SK-N-SH treated with all-trans-retinoic acid at 6 μM for 48 hours (cell line): ENCODE results near the gene ICA1.

Experiments
- ATAC-seq: fragments of 200-7000 bp; cut with Tn5 transposase; 3 replicates; pipeline ENCODE4 v1.9.1; 2020; ENCODE audit warnings: mild to moderate bottlenecking, moderate library complexity
- ARNTL ChIP-seq: fragments of 450-650 bp; formaldehyde crosslinking; IDR thresholded peaks from 2 replicates; pipeline ENCODE4 v1.5.0; 2020; ENCODE audit warnings: low read depth, mild to moderate bottlenecking, moderate library complexity, borderline replicate concordance
- BACH2 ChIP-seq: fragments of 250-450 bp; sonication (Bioruptor Pico); IDR thresholded peaks from 2 replicates; pipeline ENCODE4 v1.9.0; 2021; ENCODE audit warnings: mild to moderate bottlenecking, borderline replicate concordance
- CREB5 ChIP-seq: fragments of 250-450 bp; sonication (Bioruptor Pico); IDR thresholded peaks from 2 replicates; pipeline ENCODE4 v1.5.1; 2020; ENCODE audit warnings: low read depth, mild to moderate bottlenecking, moderate library complexity
- CSDC2 ChIP-seq: fragments of 250-450 bp; sonication (Bioruptor Pico); IDR thresholded peaks from 2 replicates; pipeline ENCODE4 v1.5.0; 2020; ENCODE audit warnings: mild to moderate bottlenecking, moderate library complexity
- CSRNP3 ChIP-seq: fragments of 250-450 bp; sonication (Bioruptor Pico); IDR thresholded peaks from 2 replicates; pipeline ENCODE4 v1.5.1; 2021; ENCODE audit warnings: mild to moderate bottlenecking, moderate library complexity
- ESRRG ChIP-seq: fragments of 250-450 bp; sonication (Bioruptor Pico); IDR thresholded peaks from 2 replicates; pipeline ENCODE4 v1.6.1; 2021; ENCODE audit warnings: mild to moderate bottlenecking
- ISL1 ChIP-seq: fragments of 250-450 bp; sonication (Bioruptor Pico); IDR thresholded peaks from 2 replicates; pipeline ENCODE4 v2.1.2; 2022; ENCODE audit warnings: mild to moderate bottlenecking, moderate library complexity
- OSR1 ChIP-seq: fragments of 250-450 bp; sonication (Bioruptor Pico); IDR thresholded peaks from 2 replicates; pipeline ENCODE4 v1.8.0; 2022; ENCODE audit warnings: moderate library complexity, mild to moderate bottlenecking, inconsistent platforms
- PATZ1 ChIP-seq: fragments of 250-450 bp; sonication (Bioruptor Pico); IDR thresholded peaks from 2 replicates; pipeline ENCODE4 v1.8.0; 2020; ENCODE audit warnings: mild to moderate bottlenecking, moderate library complexity, borderline replicate concordance
- POU6F1 ChIP-seq: fragments of 250-450 bp; sonication (Bioruptor Pico); IDR thresholded peaks from 2 replicates; pipeline ENCODE4 v1.8.0; 2021; ENCODE audit warnings: low read depth, mild to moderate bottlenecking, moderate library complexity, borderline replicate concordance
- PPARA ChIP-seq: fragments of 250-450 bp; sonication (Bioruptor Pico); IDR thresholded peaks from 2 replicates; pipeline ENCODE4 v1.5.0; 2020; ENCODE audit warnings: mild to moderate bottlenecking, borderline replicate concordance
- RARB ChIP-seq: fragments of 250-450 bp; sonication (Bioruptor Pico); IDR thresholded peaks from 2 replicates; pipeline ENCODE4 v1.8.0; 2021; ENCODE audit warnings: mild to moderate bottlenecking, moderate library complexity
- SNAI2 ChIP-seq: fragments of 250-450 bp; sonication (Bioruptor Pico); IDR thresholded peaks from 2 replicates; pipeline ENCODE4 v1.5.0; 2020; ENCODE audit warnings: mild to moderate bottlenecking, moderate library complexity
- TCF4 ChIP-seq: fragments of 250-450 bp; sonication (Bioruptor Pico); IDR thresholded peaks from 2 replicates; pipeline ENCODE4 v1.8.0; 2021; ENCODE audit warnings: mild to moderate bottlenecking, moderate library complexity, borderline replicate concordance
- TOX ChIP-seq: fragments of 250-450 bp; sonication (Bioruptor Pico); IDR thresholded peaks from 2 replicates; pipeline ENCODE4 v1.8.0; 2021; ENCODE audit warnings: mild to moderate bottlenecking, moderate library complexity, borderline replicate concordance
- TSHZ2 ChIP-seq: fragments of 250-450 bp; sonication (Bioruptor Pico); IDR thresholded peaks from 2 replicates; pipeline ENCODE4 v1.5.0; 2020; ENCODE audit warnings: mild to moderate bottlenecking, moderate library complexity
- ZC3H10 ChIP-seq: fragments of 250-450 bp; sonication (Bioruptor Pico); IDR thresholded peaks from 2 replicates; pipeline ENCODE4 v1.5.1; 2021; ENCODE audit warnings: mild to moderate bottlenecking, moderate library complexity
- ZFP3 ChIP-seq: fragments of 250-450 bp; sonication (Bioruptor Pico); IDR thresholded peaks from 2 replicates; pipeline ENCODE4 v1.5.0; 2020; ENCODE audit warnings: mild to moderate bottlenecking, moderate library complexity
- ZFP30 ChIP-seq: fragments of 450-650 bp; formaldehyde crosslinking; IDR thresholded peaks from 2 replicates; pipeline ENCODE4 v1.5.0; 2022; ENCODE audit warnings: mild to moderate bottlenecking, moderate library complexity
- ZNF565 ChIP-seq: fragments of 450-650 bp; formaldehyde crosslinking; conservative IDR thresholded peaks from 2 replicates; pipeline ENCODE4 v1.5.0; 2020; ENCODE audit warnings: low read depth, mild to moderate bottlenecking, moderate library complexity
- ZNF70 ChIP-seq: fragments of 450-650 bp; formaldehyde crosslinking; IDR thresholded peaks from 2 replicates; pipeline ENCODE4 v1.5.0; 2020; ENCODE audit warnings: mild to moderate bottlenecking, moderate library complexity
- ZNF8 ChIP-seq: fragments of 450-650 bp; formaldehyde crosslinking; IDR thresholded peaks from 2 replicates; pipeline ENCODE4 v1.5.0; 2020; ENCODE audit warnings: mild to moderate bottlenecking, moderate library complexity

ICA1 gene

GRCh38 chr7:8162181-8162580 is 99.8 kb downstream of the ICA1 start:
- no peak for ATAC-seq
- TF ChIP-seq ZNF8 (CRISPR knock-in tag) (no peak), ZC3H10 (CRISPR knock-in tag) (no peak), BACH2 (no peak), ZNF70 (CRISPR knock-in tag) (no peak), TOX (CRISPR knock-in tag) (no peak), ARNTL (CRISPR knock-in tag) (no peak), ZFP30 (CRISPR knock-in tag) (no peak), POU6F1 (CRISPR knock-in tag) (no peak), ZFP3 (no peak), RARB (CRISPR knock-in tag) (no peak), PATZ1 (no peak), ZNF565 (no peak), CSDC2 (CRISPR knock-in tag) (no peak), CREB5 (CRISPR knock-in tag) (no peak)
- TF ChIP-seq, all 23 proteins: peak for 0

GRCh38 chr7:8161364-8161828 is 100.6 kb downstream of the ICA1 start:
- TF ChIP-seq ZNF70 (CRISPR knock-in tag): no peak
- no peak for ATAC-seq

- no peak for TF ChIP-seq ESRRG (CRISPR knock-in tag)
- no peak for TF ChIP-seq ZNF70 (CRISPR knock-in tag)
- TF ChIP-seq BACH2: no peak
- TF ChIP-seq ZNF8 (CRISPR knock-in tag): no peak
- no peak for TF ChIP-seq ZFP3
- no peak for TF ChIP-seq PPARA (CRISPR knock-in tag)
- TF ChIP-seq CSRNP3 (CRISPR knock-in tag): no peak
- TF ChIP-seq OSR1 (CRISPR knock-in tag): no peak
- TF ChIP-seq ISL1 (CRISPR knock-in tag): no peak
- no peak for TF ChIP-seq ZNF565
- TF ChIP-seq TSHZ2: no peak
- ATAC-seq: no peak
Measured at GRCh38 chr7:8160779-8161345, 101.1 kb downstream of the ICA1 start.

GRCh38 chr7:8160250-8160649 is 101.7 kb downstream of the ICA1 start:
- ATAC-seq: no peak
- TF ChIP-seq TSHZ2: no peak
- no peak for TF ChIP-seq ZFP30 (CRISPR knock-in tag)
- no peak for TF ChIP-seq ISL1 (CRISPR knock-in tag)
- no peak for TF ChIP-seq OSR1 (CRISPR knock-in tag)
- no peak for TF ChIP-seq SNAI2 (CRISPR knock-in tag)
- TF ChIP-seq TCF4 (CRISPR knock-in tag): no peak
- no peak for TF ChIP-seq ZFP3
- TF ChIP-seq ZNF8 (CRISPR knock-in tag): no peak
- no peak for TF ChIP-seq BACH2
- no peak for TF ChIP-seq RARB (CRISPR knock-in tag)
- TF ChIP-seq CSRNP3 (CRISPR knock-in tag): no peak
